ENCODE data around the gene PRODH2. TPM values are rescaled to one million over a fixed set of nuclear protein-coding genes. Genes with fewer than 3 reads are reported as not detected.

Gene PRODH2
- total and polyA plus RNA-seq, 4 donors = 56.4 to 156 (median 114) TPM

DNA sequence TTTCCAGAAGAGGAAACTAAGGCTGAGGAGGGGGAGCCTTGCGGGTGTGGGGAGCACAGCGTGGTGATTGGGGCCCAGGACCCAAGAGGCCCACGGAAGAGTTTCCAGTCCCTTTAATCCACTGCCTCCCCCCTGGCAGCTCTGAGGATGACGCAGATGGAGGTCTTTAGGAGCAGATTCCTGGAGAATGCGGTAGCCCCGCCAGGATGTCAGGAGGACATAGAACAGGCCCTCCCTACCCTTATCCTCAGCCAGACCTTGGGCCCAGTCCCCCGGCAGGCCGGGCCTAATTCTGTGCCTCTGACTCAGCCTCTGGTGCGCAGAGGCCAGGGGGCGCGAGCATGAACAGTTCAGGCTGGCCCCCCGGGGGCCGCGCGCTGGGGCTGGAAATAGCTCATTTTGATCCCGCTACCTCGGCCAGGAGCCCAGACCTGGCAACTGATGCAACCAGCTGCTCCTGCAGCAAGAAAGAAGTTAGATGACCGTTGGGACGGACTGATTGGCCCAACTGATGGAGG lies 55.4 kb downstream of the PRODH2 start:
- H3K27me3 ChIP-seq (ENCODE audit: control insufficient read depth in 4 of 4, insufficient read depth in 4 of 4, low read length in 3 of 4) = no peaks in the 10 kb centered on the region
- TF ChIP-seq GABPA (IDR thresholded peaks at IDR 0.05 in 1 of 2, conservative IDR thresholded peaks at IDR 0.05 in 1 of 2) (no peak), RAD21 (IDR thresholded peaks at IDR 0.05) (no peak), NR2F2 (IDR thresholded peaks at IDR 0.05) (peak; percentile 64), FOXA1 (IDR thresholded peaks at IDR 0.05) (no peak), JUND (IDR thresholded peaks at IDR 0.05) (peak; percentile 49 to 55)
- peak; percentile 62 for DNase-seq (ENCODE audit: low spot score)
- peak overlapping the region; percentile 91 to 95 for H3K27ac ChIP-seq (ENCODE audit: low read depth in 1 of 2, low read length in 2 of 2)
- peak overlapping the region; percentile 42 to 48 (median 42) for H3K4me3 ChIP-seq (ENCODE audit: low read depth in 1 of 3, low read length in 3 of 3)
- WGBS = 13% methylated on average over 19 of the region's 19 CpGs
- H3K4me1 ChIP-seq (ENCODE audit: control insufficient read depth in 4 of 4, insufficient read depth in 4 of 4, low read length in 3 of 4) = peaks cover 14 to 19% (median 18%) of the 10 kb centered on the region in 4 donors
- H3K9me3 ChIP-seq (ENCODE audit: control insufficient read depth in 4 of 4, low read length in 3 of 4) = no peaks in the 10 kb centered on the region
- peaks cover 0 to 24% (median 10%) of the 10 kb centered on the region in 4 donors for H3K36me3 ChIP-seq (ENCODE audit: control insufficient read depth in 4 of 4, insufficient read depth in 3 of 4, low read depth in 1 of 4, low read length in 3 of 4)
- H3K9ac ChIP-seq (ENCODE audit: low read depth in 1 of 2, low read length in 2 of 2) = no peak overlapping the region

- Histone ChIP-seq H3K4me3 (ENCODE audit: low read depth in 1 of 3, low read length in 3 of 3) (peak within 1 kb of the TSS; percentile 42 to 48 (median 42)), H3K27me3 (ENCODE audit: control insufficient read depth in 4 of 4, insufficient read depth in 4 of 4, low read length in 3 of 4) (no peaks in the 10 kb centered on the region), H3K4me1 (ENCODE audit: control insufficient read depth in 4 of 4, insufficient read depth in 4 of 4, low read length in 3 of 4) (peaks cover 14 to 19% (median 18%) of the 10 kb centered on the region in 4 donors), H3K9ac (ENCODE audit: low read depth in 1 of 2, low read length in 2 of 2) (no peak within 1 kb of the TSS), H3K9me3 (ENCODE audit: control insufficient read depth in 4 of 4, low read length in 3 of 4) (no peaks in the 10 kb centered on the region), H3K36me3 (ENCODE audit: control insufficient read depth in 4 of 4, insufficient read depth in 3 of 4, low read depth in 1 of 4, low read length in 3 of 4) (peaks cover 0 to 20% (median 10%) of the 10 kb centered on the region in 4 donors), H3K27ac (ENCODE audit: low read depth in 1 of 2, low read length in 2 of 2) (peak within 1 kb of the TSS; percentile 91 to 95)
- no peak for TF ChIP-seq RXRA (IDR thresholded peaks at IDR 0.05)
- no peak for TF ChIP-seq HNF4A (conservative IDR thresholded peaks at IDR 0.05)
- TF ChIP-seq, protein P1, sequence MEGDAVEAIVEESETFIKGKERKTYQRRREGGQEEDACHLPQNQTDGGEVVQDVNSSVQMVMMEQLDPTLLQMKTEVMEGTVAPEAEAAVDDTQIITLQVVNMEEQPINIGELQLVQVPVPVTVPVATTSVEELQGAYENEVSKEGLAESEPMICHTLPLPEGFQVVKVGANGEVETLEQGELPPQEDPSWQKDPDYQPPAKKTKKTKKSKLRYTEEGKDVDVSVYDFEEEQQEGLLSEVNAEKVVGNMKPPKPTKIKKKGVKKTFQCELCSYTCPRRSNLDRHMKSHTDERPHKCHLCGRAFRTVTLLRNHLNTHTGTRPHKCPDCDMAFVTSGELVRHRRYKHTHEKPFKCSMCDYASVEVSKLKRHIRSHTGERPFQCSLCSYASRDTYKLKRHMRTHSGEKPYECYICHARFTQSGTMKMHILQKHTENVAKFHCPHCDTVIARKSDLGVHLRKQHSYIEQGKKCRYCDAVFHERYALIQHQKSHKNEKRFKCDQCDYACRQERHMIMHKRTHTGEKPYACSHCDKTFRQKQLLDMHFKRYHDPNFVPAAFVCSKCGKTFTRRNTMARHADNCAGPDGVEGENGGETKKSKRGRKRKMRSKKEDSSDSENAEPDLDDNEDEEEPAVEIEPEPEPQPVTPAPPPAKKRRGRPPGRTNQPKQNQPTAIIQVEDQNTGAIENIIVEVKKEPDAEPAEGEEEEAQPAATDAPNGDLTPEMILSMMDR (IDR thresholded peaks at IDR 0.05; ENCODE audit: low read depth, low read length, missing input control) = no peak
- no peak for TF ChIP-seq FOXA1 (IDR thresholded peaks at IDR 0.05)
- no peak for TF ChIP-seq HNF4G (IDR thresholded peaks at IDR 0.05)
- TF ChIP-seq EGR1 (IDR thresholded peaks at IDR 0.05; ENCODE audit: low read depth in 2 of 2) = no peak
- TF ChIP-seq MAX (IDR thresholded peaks at IDR 0.05) = no peak
- no peak for TF ChIP-seq SP1 (IDR thresholded peaks at IDR 0.05)
- 15% methylated on average over 52 of the region's 52 CpGs for WGBS
- no peak for DNase-seq (ENCODE audit: low spot score)
Measured at GRCh38 chr19:35756377-35757230, 56.0 kb downstream of the PRODH2 start, which contains the start of gene HSPB6. Gene HSPB6 (minus strand): TSS chr19:35757029. CDS start chr19:35757008, 21 bp downstream.

- Histone ChIP-seq H3K9ac (ENCODE audit: low read depth in 1 of 2, low read length in 2 of 2) (no peak overlapping the region), H3K4me1 (ENCODE audit: control insufficient read depth in 4 of 4, insufficient read depth in 4 of 4, low read length in 3 of 4) (peaks cover 14 to 19% (median 18%) of the 10 kb centered on the region in 4 donors), H3K36me3 (ENCODE audit: control insufficient read depth in 4 of 4, insufficient read depth in 3 of 4, low read depth in 1 of 4, low read length in 3 of 4) (peaks cover 0 to 20% (median 10%) of the 10 kb centered on the region in 4 donors), H3K9me3 (ENCODE audit: control insufficient read depth in 4 of 4, low read length in 3 of 4) (no peaks in the 10 kb centered on the region), H3K27me3 (ENCODE audit: control insufficient read depth in 4 of 4, insufficient read depth in 4 of 4, low read length in 3 of 4) (no peaks in the 10 kb centered on the region), H3K27ac (ENCODE audit: low read depth in 1 of 2, low read length in 2 of 2) (peak overlapping the region; percentile 85 to 91), H3K4me3 (ENCODE audit: low read depth in 1 of 3, low read length in 3 of 3) (peak overlapping the region in 1 of 3 donors; percentile 8)
- TF ChIP-seq RAD21 (IDR thresholded peaks at IDR 0.05) (no peak), ATF3 (IDR thresholded peaks at IDR 0.05) (no peak), MAX (IDR thresholded peaks at IDR 0.05) (no peak), GABPA (IDR thresholded peaks at IDR 0.05 in 1 of 2, conservative IDR thresholded peaks at IDR 0.05 in 1 of 2) (no peak)
- TF ChIP-seq, protein P2, sequence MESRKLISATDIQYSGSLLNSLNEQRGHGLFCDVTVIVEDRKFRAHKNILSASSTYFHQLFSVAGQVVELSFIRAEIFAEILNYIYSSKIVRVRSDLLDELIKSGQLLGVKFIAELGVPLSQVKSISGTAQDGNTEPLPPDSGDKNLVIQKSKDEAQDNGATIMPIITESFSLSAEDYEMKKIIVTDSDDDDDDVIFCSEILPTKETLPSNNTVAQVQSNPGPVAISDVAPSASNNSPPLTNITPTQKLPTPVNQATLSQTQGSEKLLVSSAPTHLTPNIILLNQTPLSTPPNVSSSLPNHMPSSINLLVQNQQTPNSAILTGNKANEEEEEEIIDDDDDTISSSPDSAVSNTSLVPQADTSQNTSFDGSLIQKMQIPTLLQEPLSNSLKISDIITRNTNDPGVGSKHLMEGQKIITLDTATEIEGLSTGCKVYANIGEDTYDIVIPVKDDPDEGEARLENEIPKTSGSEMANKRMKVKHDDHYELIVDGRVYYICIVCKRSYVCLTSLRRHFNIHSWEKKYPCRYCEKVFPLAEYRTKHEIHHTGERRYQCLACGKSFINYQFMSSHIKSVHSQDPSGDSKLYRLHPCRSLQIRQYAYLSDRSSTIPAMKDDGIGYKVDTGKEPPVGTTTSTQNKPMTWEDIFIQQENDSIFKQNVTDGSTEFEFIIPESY (IDR thresholded peaks at IDR 0.05) = no peak
- DNase-seq (ENCODE audit: low spot score) = peak; percentile 59
- WGBS = 40% methylated on average over 74 of the region's 74 CpGs
Measured at GRCh38 chr19:35755550-35756376, 56.9 kb downstream of the PRODH2 start.
